NCI-H526 (cell line): Measurements from ENCODE around the gene OTOGL.

Experiments used
- DNase-seq, 2 experiments: peaks; one replicate each; lab custom pipeline; 2025; lab: John Stamatoyannopoulos, UW

OTOGL gene

DNA sequence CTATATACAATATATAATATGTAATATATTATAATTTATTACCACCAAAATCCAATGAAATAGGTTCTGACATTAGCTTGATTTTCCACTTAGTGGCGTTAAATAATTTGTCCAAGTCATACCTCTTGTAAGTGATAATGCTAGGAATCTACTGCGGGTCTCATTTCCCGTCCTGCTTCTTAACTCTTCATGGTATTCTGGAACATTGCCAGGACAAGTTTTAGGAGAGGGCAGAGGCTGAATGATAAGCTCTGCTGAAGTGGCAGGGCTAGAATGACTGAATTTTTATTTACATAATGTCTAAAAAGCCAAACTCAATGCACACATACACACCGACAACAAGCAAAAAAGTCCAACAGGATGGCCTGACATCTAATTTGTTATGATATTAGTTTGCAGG lies 274.3 kb downstream of the OTOGL start:
- DNase-seq = no peak

DNA sequence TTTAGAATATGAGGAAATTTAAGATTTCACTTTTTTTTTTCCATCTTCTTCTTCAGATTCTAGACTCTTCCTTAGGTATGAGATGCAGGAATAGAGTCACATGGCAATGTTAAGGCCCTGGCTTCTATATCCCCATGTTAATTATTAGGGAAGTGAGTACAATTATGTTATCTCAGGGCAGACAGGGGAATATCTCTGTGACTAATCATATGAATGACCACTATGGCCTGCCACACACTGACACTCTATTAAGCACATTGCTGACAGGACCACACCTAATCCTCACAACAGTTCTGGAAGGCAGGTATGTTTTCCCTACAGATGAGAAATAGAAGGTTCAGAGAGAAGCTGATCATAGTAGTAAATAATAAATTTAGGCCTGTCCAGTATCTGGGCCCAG lies 275.3 kb downstream of the OTOGL start:
- DNase-seq = no peak

DNA sequence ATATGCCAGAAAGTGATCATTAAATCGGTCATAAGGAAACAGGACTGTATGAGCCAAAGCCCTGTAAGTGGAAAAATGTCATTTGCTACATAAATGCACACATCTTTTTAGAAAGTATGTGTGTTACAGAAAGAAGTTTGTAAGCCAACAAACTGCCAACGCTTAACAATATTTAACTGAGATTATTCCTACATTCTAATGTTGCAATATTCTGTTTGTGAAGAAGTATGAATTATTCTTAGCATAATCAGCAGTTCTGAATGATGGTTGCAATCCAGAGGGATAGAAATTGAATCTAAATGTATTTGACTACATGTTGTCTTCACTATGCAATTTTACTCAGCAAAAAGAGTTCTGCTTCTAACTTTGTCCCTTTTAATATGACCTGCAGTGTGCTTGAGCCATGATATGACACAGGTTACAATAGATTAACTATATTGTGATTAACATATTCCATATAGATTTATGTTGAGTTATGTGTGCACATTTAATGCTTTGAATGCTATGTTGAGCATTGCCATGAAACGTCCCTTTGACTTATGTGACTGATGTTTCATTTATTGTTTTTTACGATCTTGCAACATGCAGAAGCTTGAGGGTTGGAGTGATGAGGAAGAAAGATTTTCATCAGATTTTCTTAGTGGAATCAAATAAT lies 277.9 kb downstream of the OTOGL start:
- DNase-seq = no peak

DNA sequence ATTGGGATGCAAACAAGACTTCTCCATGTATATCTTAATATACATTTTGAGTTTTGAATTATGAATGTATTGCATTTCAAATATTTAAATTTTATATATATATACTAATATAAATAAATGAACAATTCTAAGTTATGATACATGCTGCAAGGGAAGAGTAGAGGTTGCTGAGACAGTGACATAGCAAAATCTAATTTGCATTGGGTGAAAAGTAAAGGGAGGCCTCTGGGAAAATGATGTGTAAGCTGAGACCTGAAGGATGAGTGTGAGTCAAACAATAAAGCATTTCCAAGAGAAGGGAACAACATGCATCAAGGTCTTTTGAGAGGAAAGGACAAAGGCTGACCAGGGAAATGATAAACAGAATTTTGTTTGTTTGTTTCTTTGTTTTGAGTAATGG lies 281.8 kb downstream of the OTOGL start:
- peak in 1 of 2 experiments; percentile 2 for DNase-seq

- DNase-seq = no peak
Measured at GRCh38 chr12:80382254-80382653, 282.9 kb downstream of the OTOGL start.

DNA sequence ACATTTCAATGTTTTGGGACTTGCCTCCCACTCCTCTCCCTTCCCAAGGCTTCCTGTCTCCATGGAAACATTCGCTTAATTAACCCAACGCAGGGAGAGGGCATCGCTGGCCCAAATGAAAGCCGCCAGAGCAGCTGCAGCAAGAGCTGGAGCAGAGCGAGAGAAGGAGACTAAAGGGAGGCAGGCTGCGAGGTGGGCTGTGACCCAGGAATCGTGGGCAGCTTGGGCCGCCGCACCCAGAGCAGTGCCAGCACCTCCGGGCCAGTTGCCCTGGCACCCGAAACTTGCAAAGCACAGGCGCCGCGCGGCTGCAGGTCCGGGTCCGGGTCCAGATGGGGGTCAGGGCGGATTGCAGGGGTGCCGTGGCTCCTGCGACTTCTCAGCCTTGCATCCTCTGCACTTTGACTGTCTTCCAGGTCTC lies 301.2 kb downstream of the OTOGL start:
- no peak for DNase-seq

DNA sequence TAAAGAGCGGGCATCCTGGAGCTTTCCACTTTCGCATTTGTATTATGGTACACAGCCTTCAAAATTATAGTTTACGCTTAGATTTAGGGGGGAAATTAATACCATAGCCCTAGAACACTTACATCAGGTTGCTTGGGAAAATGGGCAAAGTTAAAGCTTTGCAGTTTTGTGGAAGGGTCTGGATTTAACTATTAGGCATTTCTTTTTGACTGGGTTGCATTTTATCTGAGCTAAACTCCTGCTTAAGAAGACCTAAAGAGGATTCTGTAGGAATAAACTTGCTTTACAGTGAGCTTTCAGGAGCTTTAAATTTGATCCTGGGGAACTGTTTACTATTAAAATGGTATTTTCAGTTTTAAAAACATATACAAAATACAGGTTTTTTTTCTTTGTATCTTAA lies 301.9 kb downstream of the OTOGL start:
- no peak for DNase-seq

GRCh38 chr12:80404629-80405028 lies 305.3 kb downstream of the OTOGL start:
- no peak for DNase-seq

- DNase-seq = no peak
Measured at GRCh38 chr12:80406253-80406652, 306.9 kb downstream of the OTOGL start.

DNA sequence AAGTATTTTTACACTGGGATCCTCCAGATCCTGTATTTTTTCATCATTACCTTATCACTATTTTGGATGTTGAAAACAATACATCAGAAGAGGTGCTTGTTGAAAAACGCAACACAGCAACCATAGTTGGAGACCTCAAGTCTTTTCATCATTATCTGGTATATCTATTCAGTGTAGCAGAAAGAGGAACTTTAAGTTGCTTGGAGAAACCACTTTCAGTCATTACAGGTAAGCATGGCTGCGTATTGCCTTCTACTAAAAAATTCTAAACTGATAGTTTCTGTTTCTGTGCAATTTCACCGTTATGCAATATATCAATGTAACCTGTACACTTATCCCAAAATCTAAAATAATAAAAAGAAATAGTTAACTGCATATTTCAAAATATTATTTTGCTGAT lies 312.4 kb downstream of the OTOGL start:
- no peak for DNase-seq

- peak in 1 of 2 experiments; percentile 77 for DNase-seq
Measured at GRCh38 chr12:80412343-80412953, 313.1 kb downstream of the OTOGL start.

DNA sequence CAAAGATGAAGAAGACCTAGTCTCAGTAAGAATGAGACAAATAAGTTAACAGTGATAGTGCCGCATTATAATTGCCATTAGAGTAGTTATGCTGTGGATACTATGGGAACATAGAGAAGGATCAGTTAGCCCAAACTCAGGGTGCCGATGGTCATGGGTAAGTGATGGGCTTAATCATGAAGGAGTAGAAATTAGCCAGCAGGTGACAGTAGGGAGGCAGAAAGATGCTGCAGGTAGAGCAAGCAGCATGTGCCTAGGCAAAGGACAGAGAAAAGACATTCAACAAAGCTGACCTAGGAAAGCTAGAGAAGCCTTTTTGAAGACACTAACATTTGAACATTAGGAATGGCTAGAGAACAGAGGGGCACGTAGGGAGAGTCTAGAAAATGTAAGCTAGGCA lies 314.1 kb downstream of the OTOGL start:
- no peak for DNase-seq

DNA sequence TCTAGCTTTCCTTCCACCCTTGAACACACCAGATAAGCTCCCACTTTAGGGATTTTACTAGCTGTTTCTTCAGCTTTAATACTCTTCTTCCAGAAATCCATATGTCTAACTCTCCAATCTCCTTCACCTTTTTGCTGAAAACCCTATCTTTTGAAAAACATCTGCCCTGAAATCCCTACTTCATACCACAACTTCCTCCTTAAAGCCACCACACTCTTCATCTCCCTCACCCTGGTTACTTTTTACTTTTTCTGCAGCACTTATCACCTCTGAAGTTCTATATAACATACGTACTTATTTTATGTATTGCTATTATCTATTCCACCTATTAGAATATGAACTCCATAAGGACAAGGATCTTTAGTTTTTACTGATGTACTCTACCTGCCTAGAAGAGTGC lies 316.1 kb downstream of the OTOGL start:
- no peak for DNase-seq

DNA sequence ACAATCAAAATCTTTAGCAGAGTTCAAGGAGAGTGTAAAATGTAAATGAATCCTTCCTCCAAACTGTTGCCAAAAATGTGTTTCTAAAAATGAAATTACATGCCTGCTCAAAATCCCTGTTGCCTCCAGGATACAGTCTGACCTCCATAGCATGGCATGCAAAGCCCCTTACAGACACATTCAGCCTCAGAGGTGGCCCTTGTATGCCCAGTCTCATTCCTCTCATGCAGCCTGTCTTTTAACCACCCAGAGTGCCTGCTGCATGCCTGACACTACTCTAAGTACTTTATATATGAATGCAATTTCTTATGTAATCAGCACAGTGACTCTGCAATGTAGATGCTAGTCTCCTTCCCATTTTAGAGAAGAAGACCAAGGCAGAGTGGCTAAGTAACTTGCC lies 320.3 kb downstream of the OTOGL start:
- no peak for DNase-seq

- DNase-seq = no peak
Measured at GRCh38 chr12:80420075-80420474, 320.7 kb downstream of the OTOGL start.

DNA sequence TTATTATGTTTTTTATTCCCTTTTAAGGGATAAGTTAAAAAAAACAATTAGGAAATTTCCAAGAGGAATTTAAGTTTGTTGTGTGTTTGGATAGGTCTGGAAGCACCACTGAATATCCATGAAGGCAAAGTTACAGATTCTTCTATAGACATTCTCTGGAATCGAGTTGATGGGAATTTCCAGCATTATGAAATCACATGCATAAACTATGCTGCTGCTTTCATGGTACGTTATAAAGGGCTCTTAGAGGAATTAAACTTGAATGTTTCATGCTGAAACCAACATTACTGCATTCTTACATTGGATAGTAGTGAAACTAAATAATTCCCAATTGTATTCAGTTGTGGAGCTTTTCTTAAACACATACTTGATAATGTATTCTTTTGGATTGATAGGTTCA lies 323.2 kb downstream of the OTOGL start:
- no peak for DNase-seq
